MCF 10A (cell line): ENCODE data around the gene OR52K1. TPM values are rescaled to one million over a fixed set of nuclear protein-coding genes. Genes with fewer than 3 reads are reported as not detected.

Experiments
- BruUV-seq: library from RNA; stranded (reverse); fragments of 400-500 nt; replicated peaks from 2 replicates; lab custom pipeline; 2021; lab: Mats Ljungman, UMichigan
- CTCF ChIA-PET: fragments of 300-600 bp; sonication (Branson Sonifier 250); formaldehyde crosslinking; extraction: SDS; loops from one replicate; lab custom pipeline; 2021; ENCODE audit warnings: antibody characterized with exemption, inconsistent platforms; lab: Yijun Ruan, JAX
- POLR2A ChIA-PET: fragments of 300-600, 350-650 bp; sonication (Branson Sonifier 250); formaldehyde crosslinking; extraction: SDS; loops from one replicate; lab custom pipeline; 2020; ENCODE audit warnings: antibody characterized with exemption, inconsistent platforms; lab: Yijun Ruan, JAX
- DNase-seq: peaks from one replicate; pipeline ENCODE4 v3.0.0-alpha.2; 2018; ENCODE audit not compliant: unreplicated experiment
- H3K27ac Mint-ChIP-seq: one replicate; pipeline ENCODE4 v1.8.0; 2022; ENCODE audit warnings: mild to moderate bottlenecking, low read depth, mixed read lengths; ENCODE audit not compliant: unreplicated experiment
- H3K27me3 Mint-ChIP-seq: one replicate; pipeline ENCODE4 v1.8.0; 2022; ENCODE audit warnings: mixed read lengths; ENCODE audit not compliant: insufficient read depth, unreplicated experiment
- H3K36me3 Mint-ChIP-seq: one replicate; pipeline ENCODE4 v1.8.0; 2022; ENCODE audit warnings: mild to moderate bottlenecking, moderate library complexity, mixed read lengths; ENCODE audit not compliant: insufficient read depth, unreplicated experiment
- H3K4me1 Mint-ChIP-seq: one replicate; pipeline ENCODE4 v1.8.0; 2022; ENCODE audit warnings: mixed read lengths; ENCODE audit not compliant: insufficient read depth, unreplicated experiment
- H3K4me3 Mint-ChIP-seq: one replicate; pipeline ENCODE4 v1.8.0; 2022; ENCODE audit warnings: mild to moderate bottlenecking, moderate library complexity, mixed read lengths; ENCODE audit not compliant: unreplicated experiment
- H3K9me3 Mint-ChIP-seq: one replicate; pipeline ENCODE4 v1.8.0; 2022; ENCODE audit warnings: mixed read lengths; ENCODE audit not compliant: unreplicated experiment
- CTCF ChIP-seq: fragments of 200-600 bp; IDR thresholded peaks from one replicate; pipeline ENCODE4 v1.8.0; 2022; ENCODE audit warnings: antibody characterized with exemption, mild to moderate bottlenecking; ENCODE audit not compliant: unreplicated experiment
- intact Hi-C: fragments of 100-400 bp; cut with micrococcal nuclease; formaldehyde crosslinking; loops from 2 replicates; pipeline ENCODE4 v1.14.1; 2022
- total RNA-seq: library from RNA; stranded (reverse); gene quantifications from 2 replicates; pipeline ENCODE4 v1.2.3, GENCODE V29; 2022

The OR52K1 gene
- total RNA-seq, 1 experiment from 2014 or later = not detected

DNA sequence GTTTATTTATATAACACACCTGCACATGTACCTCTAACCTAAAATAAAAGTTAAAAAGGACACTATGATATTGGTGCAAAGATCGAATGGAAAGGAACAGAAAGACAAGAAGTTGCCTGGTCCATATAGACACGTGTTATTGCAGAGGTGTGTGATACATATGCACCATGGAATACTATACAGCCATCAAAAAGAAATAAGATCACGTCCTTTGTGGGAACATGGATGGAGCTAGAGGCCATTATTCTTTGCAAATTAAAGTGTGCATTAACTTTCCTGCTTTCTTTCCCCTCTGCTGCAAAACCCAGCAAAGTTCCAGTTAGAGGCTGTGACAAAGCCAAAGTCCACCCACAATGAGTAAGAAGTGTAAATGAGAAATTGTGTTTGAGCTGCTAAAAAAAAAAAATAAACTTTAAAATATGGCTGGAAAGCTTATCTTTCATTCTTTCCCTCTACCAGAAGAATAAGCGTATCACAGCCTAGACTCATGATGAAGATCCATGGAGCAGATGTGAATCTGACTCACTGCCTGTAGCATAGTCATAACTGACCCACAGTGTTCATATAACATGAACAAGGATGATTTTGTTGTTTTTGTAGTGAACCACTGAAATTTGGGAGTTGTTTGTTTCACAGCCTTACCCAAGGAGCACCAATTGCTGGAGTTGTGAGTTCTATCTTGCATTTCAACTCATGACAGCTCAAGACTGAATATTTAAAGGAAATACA, 9.6 kb downstream of the OR52K1 start:
- ChIA-PET CTCF (interaction anchor here (0.6 to 12.3 kb wide), 25 partner anchors 8 to 1239 kb away, joined by 3 to 316 read pairs (median 4); partner anchors contain the start of genes OR52B4, OR52K1 and TRIM21), POLR2A (interaction anchor here (0.7 kb wide), 1 partner anchor 737 kb away, joined by 3 read pairs; no protein-coding TSS in a partner anchor)
- Mint-ChIP-seq H3K27ac (no peak overlapping the region), H3K9me3 (no peaks in the 10 kb centered on the region), H3K4me3 (no peak overlapping the region), H3K27me3 (peaks cover 39% of the 10 kb centered on the region), H3K36me3 (no peaks in the 10 kb centered on the region), H3K4me1 (no peaks in the 10 kb centered on the region)
- BruUV-seq = no TSS peak
- TF ChIP-seq CTCF = no peak
- no peak for DNase-seq
- intact Hi-C loops = loop anchor here (5.0 kb wide), 2 partner anchors 45 to 100 kb away; partner anchors contain the start of gene TRIM21

GRCh38 chr11:4493480-4493818, 11.0 kb downstream of the OR52K1 start:
- intact Hi-C loops = loop anchor here (1.0 to 5.0 kb wide), 3 partner anchors 44 to 306 kb away; partner anchors contain the start of gene TRIM21
- Mint-ChIP-seq H3K4me1 (no peaks in the 10 kb centered on the region), H3K4me3 (no peak overlapping the region), H3K27me3 (peaks cover 44% of the 10 kb centered on the region), H3K9me3 (no peaks in the 10 kb centered on the region), H3K36me3 (no peaks in the 10 kb centered on the region), H3K27ac (no peak overlapping the region)
- ChIA-PET POLR2A (interaction anchor here (0.6 kb wide), 1 partner anchor 306 kb away, joined by 4 read pairs; no protein-coding TSS in a partner anchor), CTCF (interaction anchor here (0.6 to 12.3 kb wide), 38 partner anchors 9 to 1343 kb away, joined by 3 to 316 read pairs (median 4); partner anchors contain the start of genes OR52K1, OR52K2, TRIM21 and TRIM68)
- no peak for DNase-seq
- TF ChIP-seq CTCF = no peak
- no TSS peak for BruUV-seq

GRCh38 chr11:4495487-4495886, 13.0 kb downstream of the OR52K1 start:
- Mint-ChIP-seq H3K4me1 (no peaks in the 10 kb centered on the region), H3K27me3 (peaks cover 37% of the 10 kb centered on the region), H3K27ac (no peak overlapping the region), H3K36me3 (no peaks in the 10 kb centered on the region), H3K4me3 (no peak overlapping the region), H3K9me3 (no peaks in the 10 kb centered on the region)
- intact Hi-C loops = no loop called here
- no peak for TF ChIP-seq CTCF
- DNase-seq = no peak
- CTCF ChIA-PET = interaction anchor here (0.7 to 12.3 kb wide), 6 partner anchors 8 to 649 kb away, joined by 3 to 316 read pairs (median 22); no protein-coding TSS in a partner anchor
- no TSS peak for BruUV-seq
- POLR2A ChIA-PET = no interaction called here

DNA sequence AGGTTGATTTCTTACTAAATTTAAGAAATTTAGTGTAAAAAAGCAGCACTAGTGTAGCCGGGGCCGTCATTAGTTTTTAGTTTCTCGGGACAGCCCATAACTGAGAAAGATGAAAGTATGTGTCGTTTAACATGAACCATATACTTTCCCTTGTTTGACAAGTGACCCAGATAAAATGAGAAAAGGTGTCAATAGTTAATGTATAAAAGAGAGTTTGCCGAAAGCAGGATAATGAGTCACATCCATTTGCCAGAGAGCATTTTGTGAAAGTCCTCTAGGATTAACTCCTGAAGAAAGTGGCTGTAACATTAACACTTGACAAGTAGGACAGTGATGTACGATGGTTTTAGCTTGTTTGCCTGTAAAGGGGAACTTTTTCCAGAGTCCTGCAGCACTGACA, 13.5 kb downstream of the OR52K1 start:
- CTCF ChIA-PET = interaction anchor here (5.6 to 12.3 kb wide), 2 partner anchors 43 to 312 kb away, joined by 40 to 316 read pairs; no protein-coding TSS in a partner anchor
- H3K9me3 Mint-ChIP-seq = no peaks in the 10 kb centered on the region
- DNase-seq = no peak
- no peaks in the 10 kb centered on the region for H3K36me3 Mint-ChIP-seq
- intact Hi-C loops = no loop called here
- BruUV-seq = no TSS peak
- POLR2A ChIA-PET = no interaction called here
- peaks cover 42% of the 10 kb centered on the region for H3K27me3 Mint-ChIP-seq
- no peak overlapping the region for H3K27ac Mint-ChIP-seq
- no peak for TF ChIP-seq CTCF
- no peaks in the 10 kb centered on the region for H3K4me1 Mint-ChIP-seq
- no peak overlapping the region for H3K4me3 Mint-ChIP-seq
